CD4-positive, alpha-beta T cell treated with Interleukin-10 for 1 hour (primary cell): ENCODE data around the gene LGALS8.
"Not testable (repeated sequence)": the region's sequence is repeated elsewhere in the genome, so short reads cannot be mapped to it uniquely, and the experiment has no call there.

Experiments used
- DNase-seq: peaks from one replicate; pipeline ENCODE4 v3.0.0-alpha.2; 2020

LGALS8 gene

DNA sequence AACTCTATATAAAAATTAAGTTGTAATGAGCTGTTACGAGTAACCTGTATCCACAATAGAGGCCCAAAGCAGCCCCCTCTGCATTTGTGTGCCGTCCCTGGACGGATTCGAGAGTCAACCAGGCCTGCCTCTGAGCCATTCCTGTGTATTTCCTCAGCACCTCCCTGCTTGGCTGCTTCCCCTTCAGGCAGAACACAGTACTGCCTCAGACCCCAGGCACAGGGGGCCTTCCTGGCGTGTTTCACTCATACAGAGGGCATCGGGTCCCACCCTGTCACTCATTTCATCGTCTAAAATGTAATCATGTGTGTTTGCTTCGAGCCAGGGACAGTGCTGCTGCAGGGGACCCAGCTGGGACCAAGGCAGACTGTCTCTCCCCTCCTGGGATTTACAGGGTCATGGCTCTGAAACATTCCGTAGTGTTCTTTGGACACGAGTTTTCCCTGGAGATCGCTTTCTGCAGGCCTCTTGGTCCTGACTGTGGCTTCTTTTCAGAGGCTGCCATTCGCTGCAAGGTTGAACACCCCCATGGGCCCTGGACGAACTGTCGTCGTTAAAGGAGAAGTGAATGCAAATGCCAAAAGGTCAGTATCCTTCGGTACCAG is 19.4 kb downstream of the LGALS8 start:
- DNase-seq: no peak

DNA sequence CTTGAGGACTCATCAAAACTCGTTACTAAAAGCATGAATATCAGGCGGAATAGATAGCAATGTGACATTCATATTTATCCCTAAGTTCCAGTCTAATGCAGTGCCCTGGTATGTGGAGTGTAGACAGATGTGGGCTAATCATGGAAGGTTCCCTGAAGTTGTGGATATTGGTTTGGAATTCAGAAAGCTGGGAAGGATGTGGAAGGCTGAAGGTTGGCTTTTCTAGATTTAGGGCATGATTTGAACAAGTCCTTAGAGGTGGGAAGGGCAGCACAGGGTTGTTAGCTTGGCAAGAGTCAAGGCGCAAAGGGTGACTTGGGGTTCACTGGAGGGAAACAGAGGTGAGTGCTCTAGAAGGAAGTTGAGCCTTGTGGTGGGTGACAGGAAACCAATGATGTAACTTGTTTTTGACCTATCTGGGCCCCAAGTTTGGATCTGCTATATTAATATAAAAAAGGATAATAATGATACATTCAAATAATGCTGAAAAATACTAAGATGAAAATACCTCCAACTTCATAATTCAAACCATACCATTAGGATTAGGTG is 21.9 kb downstream of the LGALS8 start:
- DNase-seq: peak; percentile 23

DNA sequence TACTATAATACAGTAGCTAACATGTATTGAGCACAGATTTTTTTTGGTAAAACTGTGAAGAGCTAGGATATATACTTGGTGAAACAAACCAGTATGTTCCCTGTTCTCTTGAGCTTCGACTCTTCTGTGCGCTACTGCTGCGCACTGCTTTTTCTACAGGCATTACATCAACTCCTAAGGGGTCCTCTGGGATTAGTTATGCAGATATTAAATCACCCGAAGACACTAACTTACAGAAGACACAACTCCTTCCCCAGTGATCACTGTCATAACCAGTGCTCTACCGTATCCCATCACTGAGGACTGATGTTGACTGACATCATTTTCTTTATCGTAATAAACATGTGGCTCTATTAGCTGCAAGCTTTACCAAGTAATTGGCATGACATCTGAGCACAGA is 24.7 kb downstream of the LGALS8 start:
- no peak for DNase-seq

DNA sequence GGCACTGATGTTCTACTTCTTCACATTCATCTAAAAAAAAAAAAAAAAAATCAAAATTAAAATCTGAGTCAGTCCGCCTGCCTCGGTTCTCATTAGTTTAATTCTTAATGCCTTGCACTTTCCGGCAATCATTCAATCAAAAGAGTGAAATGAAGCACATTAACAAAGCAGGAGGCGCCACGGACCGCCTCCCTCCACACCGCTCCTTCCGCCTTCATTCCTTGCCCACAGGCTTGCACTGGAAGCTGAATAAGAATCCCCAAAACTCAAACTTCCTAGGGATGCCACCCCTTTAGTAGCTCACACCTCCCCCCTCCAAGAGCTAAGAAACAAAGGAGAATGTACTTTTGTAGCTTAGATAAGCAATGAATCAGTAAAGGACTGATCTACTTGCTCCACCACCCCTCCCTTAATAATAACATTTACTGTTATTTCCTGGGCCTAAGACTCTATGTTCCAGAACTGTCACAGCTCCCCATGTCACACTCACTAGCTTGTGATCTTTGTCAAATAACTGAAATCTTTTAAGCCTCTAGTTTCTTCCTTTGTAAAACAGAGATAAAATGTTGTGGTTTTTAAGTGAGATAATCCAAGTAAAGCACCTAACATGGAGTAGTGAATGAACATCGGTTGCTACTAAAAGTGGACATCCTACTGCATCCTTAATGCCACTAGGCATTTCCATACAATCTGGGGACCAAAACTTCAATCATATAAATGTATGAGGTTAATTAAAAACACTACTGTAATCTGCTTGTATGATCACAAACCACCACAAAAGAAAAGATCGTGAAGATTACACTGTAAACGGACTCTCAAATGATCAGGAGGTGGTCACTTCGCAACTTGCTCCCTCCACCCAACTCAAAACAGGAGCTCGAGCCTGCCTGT is 27.4 kb downstream of the LGALS8 start:
- DNase-seq: no peak

DNA sequence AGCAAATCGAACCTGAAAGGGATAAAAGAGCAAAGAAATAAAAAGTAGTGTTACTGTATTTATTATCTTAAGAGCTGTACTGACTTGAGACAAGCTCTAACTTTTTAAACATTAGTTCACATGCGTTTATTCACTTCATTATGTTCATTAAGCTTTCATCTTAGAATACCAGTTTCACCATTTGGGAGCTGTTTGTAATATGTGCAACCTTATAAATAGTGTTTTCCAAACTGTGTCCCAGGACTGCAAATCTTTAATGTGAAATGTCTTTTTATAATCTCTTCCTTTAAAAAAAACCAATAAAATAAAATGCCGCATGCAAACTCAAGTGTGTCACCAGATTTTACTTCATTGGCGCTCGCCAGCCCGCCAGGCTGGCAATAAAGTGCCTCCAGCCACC is 28.3 kb downstream of the LGALS8 start:
- no peak for DNase-seq

DNA sequence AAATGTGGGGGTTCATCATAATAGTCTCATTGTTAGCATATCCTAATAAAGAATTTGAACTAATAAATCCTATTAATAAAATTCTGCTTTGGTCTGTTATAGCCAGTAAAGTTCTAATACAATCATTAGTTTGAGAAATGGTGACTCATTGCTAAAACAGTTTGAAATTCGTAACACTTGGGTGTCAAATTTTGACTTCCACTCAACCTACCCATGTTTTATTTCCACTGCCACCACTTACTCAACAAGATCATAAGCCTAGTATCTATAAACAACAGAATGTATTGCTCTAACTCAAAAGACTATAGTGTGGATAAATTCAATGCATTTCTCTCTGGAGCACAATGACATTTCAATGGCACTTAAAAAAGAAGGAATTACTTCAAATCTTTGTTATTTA is 29.1 kb downstream of the LGALS8 start:
- DNase-seq: no peak

DNA sequence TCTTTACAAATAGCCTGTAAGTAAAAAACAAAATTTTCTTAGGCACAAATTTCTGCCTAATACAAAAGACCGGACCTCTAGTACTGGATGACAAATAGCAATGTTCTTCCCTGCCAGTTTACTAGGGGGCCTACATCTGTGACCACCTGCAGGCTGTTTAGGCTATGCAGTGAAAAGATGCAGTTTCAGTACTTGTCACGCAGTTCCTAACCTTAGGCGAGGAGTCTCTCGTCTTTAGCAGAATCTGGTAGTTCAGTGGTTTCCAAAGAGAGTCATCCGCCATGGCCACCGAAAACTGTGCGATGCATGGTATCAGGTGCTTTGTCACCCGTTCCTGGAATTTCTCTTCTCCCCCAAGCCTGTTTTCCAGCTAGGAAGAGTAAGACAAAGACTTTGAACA is 29.6 kb downstream of the LGALS8 start:
- no peak for DNase-seq

DNA sequence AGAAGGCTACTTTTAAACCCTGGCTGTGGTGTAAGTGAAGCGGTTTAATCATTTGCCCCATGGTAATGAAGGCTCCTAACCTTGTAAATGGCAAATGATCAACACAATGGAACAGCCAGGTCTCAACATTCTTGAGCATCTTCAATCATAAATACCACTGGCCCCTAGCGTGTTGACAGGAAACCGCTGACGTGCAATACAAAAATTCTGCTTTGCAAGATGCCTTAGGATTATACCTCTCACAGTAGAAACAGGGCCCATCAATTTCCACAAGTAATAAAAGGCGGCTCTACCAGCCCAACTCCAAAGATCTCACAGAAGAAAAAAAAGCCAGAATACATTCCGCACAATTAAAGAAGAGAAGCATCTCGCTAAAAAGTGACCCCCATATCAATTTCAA is 32.8 kb downstream of the LGALS8 start:
- no peak for DNase-seq

DNA sequence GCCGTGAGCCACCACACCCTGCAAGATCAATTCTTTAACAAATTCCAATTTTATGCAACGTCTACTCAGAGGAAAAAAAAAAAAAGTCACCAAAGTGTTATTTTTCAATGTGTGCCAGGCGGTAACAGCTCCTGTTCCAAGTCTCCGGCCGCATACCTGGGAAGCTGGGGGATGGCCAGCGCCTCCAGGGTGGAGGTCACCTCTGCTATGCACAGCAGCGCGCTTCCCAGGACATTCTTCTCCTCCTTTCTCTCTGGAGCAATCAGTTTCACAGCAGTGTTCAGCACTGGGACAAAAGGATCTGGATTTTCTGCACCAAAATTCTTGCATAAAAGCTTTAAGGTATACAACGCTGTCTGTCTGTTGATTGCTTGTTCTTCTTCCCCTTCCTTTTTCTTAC is 34.3 kb downstream of the LGALS8 start:
- DNase-seq: no peak

DNA sequence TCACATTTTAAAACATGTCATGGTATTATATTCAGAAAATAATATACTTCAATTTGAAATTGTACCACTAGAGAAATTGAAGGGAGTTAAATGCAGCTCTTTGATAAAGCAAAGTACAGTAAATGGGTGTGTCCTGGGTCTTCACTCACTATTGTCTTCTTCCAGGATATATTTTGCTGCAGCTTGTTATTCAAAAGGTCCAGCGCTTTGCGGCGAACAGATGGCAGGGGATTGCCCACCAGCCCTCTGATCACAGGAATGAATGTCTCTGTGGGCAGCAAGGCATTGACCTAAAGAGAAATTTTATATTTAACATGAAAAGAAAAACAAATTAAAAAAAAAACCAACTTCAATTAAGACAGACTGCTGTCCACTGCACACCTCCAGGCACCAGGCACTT is 35.1 kb downstream of the LGALS8 start:
- DNase-seq: no peak

DNA sequence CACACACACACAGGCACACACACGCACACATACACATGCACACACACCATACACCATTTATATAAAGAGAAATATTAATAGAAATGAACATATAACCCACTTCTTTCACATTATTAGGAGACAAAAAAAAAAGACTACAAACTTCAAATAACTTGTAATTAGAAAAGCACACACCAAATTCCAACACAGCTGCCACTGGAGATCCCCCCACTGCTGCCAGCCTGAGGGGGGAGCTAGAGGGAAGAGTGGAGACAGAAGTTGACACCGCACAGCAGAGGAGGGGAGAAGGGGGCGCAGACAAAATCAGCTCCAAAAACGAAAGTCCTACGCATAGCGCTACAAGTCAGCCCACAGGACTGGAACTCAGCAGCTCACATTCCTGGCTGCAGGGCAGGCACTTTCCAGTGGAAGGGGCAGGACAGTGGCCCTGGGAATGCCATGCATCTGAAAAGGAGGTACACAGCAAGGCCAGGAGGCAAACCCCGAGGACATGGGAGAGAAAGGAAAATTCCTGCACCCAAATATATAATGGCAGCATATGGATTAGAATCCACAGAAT is 36.5 kb downstream of the LGALS8 start:
- DNase-seq: no peak

DNA sequence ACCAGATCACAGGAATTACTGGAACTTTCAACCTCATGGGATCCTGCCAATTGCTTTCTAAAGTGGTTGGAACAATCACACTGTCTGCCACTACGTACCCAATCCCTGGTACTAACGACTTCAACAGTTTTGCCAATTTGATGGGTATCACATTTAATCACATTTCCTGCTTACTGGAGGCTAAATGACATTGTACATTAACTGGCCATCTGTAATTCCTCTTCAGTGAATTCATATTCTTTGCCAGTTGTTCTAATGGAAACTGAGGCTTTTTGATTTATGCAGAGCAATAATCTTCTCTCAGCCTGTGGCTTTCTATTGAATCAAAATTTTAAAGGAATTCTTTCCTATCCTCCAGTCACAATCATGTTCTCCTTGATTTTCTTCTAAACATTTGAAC is 38.2 kb downstream of the LGALS8 start:
- DNase-seq: no peak

DNA sequence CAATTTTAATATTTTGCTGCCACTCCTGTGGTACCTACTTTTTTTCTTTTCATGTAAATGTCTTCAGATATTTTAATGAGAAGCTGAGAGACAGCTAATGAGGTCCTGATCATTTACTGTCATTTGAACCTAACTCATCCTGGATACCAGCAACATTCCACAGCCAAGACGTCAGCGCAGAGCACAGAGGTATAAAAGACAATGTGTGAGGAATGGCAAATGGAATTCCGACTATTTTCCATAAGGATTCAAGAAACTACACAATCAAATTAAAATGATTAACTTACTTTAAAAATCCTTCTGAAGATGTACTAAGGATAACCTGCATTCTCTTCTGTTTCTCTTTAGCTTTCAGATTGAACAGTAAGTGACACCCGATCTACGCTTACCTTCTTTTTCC is 41.7 kb downstream of the LGALS8 start:
- DNase-seq: no peak

DNA sequence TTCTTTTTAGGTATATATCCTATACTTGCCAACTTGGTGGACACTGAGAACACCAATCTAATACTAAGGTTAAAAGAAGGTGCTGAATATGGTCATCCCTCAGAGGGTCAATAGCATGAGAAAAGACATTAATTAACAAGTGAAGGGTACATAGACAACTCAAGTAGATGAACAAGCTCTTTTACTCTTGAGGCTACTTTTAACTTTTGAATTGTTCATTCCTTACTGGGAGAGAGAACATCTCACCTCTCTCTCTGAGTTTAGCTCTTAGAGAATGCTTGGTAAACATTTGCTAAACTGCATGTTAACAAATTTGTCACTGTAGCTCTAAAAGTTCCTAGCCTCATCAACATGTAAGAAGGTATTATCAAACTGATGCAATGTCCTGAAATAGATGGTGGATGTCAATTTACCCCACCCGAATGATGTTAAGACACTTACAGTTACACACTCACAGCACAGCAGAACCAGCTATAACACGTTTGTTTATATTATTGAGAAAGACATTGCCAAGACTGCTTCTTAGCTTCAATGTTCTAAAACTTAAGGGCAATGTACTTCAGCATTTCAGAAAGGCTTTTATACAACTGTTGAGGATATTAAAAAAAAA is 44.6 kb downstream of the LGALS8 start:
- DNase-seq: no peak

DNA sequence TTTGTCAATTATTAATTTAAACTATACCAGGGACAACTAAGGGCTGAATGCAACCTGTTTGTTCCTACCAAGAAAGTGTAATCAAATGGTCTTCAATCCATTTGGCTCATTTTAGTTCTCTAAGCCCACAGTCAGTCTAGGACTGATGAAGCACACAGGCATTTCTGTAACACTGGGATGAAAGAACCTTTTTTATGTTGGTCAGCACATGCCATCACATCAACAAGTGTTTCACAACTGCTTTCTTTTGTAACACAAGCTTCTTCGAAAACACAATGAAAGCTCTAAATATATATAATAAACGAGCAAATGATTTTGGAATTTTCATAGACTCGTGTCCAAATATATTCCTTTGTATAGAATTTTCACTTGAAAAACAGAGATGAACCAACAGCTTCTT is 51.7 kb downstream of the LGALS8 start:
- DNase-seq: no peak

DNA sequence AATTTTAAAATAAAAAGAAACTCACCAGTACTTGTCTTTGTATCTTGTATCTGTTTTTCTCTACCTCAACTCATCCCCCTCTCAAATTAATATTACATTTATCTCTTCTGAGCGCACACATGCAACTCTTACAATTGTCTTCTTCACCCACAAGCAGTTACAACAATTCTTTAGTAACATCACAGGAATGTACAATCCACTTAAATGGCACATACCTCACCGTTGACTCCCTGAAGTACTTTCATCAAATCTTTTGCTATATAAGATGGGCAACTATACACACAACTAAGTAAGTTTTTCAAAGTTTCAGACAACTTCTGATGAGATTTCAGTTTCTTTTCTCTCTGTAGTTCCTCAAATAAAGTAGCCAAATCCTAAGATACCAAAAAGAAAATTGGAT is 52.2 kb downstream of the LGALS8 start:
- no peak for DNase-seq

DNA sequence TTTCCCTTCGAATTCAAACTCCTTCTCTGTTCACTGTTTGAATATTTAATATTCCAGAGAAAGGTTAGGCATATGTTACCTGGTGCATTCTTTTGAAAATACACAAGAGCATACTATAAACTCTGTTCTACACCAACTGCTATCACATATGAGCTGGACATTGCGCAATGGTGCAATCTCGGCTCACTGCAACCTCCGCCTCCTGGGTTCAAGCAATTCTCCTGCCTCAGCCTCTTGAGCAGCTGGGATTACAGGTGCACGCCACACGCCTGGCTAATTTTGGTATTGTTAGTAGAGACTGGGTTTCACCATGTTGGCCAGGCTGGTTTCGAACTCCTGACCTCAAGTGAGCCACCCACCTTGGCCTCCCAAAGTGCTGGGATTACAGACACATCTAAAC is 53.3 kb downstream of the LGALS8 start:
- not testable (repeated sequence) for DNase-seq

DNA sequence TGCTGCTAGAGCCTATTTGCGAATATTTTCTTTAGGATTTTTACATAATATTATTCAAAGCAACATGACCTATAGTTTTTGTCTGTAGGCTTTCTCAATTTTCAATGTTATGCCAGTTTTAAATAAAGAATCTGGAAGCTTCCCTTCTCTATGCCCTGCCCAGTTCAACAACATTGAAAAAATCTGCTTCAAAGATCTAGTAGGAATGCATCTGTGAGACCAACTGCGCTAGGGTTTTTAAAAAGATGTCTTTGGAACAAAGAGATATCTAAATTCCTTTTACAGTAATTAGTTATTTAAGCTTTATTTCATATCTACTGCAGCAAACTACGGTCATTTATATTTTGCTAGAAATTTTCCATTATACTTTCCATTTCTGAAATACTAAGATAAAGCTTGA is 54.9 kb downstream of the LGALS8 start:
- DNase-seq: no peak

DNA sequence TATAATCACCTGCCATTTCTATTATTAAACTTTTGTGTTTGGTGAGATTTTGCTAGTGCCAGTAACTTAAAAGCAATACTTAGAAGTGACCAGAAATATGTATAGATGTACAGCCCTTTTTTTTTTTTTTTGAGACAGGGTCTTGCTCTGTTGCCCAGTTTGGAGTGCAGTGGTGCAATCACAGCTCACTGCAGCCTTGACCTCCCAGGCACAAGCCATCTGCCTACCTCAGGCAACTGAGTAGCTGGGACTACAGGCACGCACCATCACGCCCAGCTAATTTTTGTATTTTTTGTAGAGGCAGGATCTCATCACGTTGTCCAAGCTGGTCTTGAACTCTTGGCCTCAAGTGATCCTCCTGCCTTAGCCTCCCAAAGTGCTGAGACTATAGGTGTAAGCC is 56.6 kb downstream of the LGALS8 start:
- DNase-seq: not testable (repeated sequence)

DNA sequence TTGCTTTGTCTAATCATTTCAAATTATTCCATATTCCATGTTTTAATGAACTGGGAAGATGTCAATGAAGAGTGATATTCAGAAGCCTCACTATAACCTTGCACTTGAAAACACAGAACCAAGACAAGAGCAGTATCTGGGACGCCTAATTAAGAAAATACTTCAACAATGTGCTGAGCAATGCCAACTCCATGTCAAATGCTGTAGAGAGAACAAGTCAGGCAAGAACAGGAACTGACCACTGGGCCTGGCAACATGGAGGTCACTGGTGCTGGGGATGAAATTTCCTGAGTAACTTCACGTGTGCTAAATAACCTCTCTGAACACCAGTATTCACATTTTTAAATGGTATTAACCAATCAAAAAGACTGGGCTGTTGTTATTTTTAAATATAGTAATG is 57.7 kb downstream of the LGALS8 start:
- no peak for DNase-seq

DNA sequence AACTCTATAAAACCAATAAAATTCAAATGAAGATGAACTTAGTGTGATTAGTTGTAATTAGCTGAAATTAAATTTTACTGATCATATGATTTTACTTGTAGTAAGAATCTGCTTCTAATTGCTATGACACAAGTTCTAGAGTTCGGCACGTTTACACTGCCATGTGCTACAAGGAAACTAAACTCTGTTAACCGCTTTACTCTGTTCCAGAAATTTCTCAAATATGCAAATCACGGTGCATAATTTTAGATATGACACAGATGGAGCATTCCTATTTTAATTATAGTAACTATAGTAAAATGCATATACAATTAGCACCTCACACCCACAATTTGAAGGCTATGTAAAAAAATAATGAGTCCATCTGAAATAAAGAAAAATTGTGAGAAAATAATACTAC is 65.7 kb downstream of the LGALS8 start:
- DNase-seq: no peak

DNA sequence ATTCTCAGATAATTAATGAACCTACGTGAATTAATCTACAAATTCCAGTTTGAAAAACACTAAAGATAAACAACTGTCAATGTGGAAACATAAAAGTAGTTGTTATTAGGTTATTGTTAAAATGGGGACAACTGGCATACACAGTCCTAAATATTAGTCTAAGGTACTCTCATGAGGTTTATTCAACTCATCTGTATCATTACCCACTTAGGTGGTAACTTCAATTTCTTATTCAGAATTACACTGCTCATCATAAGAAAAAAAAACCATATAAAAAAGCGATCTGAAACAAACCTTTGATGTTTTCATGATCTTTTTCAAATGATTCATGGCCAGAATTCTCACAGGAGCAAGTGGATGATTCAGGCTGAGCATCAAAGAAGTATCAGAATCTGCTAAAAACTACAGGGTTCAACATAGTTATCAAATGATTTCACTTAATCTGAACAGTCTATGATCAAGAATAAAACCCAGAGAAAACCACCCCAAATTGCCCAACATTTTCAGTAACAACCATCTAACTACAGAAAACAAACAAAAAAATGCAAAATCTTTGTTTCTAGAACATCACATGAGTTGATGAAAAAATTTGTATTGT is 66.9 kb downstream of the LGALS8 start:
- no peak for DNase-seq

DNA sequence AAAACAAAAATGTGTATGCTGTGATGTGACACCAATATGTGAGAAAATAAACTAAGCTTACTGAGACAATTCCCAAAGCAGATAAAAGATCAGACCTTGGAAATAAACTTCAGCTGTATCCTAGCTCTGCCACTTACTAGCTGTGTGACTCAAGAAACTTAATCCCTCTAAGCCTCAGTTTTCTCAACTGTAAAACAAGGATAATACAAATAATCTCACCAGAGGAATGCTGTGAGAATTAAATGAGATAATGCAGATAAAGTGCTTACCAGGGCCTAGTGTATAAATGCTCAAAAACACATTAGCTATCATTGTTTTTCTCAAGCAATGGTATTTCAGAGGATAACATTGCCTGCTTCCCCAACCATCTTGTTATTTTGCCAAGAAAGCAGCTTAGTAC is 78.4 kb downstream of the LGALS8 start:
- no peak for DNase-seq
